Urothelium cell line (cell line): Measurements from ENCODE around the gene HNRNPUL1.

Experiments used
- DNase-seq: peaks from one replicate; pipeline ENCODE4 v3.0.0; 2011; ENCODE audit warnings: low spot score, mixed read lengths
- FAIRE-seq: peaks from 2 replicates; lab custom pipeline; 2011; peaks lifted over from hg19 to GRCh38; lab: Jason Lieb, UNC

Gene HNRNPUL1

DNA sequence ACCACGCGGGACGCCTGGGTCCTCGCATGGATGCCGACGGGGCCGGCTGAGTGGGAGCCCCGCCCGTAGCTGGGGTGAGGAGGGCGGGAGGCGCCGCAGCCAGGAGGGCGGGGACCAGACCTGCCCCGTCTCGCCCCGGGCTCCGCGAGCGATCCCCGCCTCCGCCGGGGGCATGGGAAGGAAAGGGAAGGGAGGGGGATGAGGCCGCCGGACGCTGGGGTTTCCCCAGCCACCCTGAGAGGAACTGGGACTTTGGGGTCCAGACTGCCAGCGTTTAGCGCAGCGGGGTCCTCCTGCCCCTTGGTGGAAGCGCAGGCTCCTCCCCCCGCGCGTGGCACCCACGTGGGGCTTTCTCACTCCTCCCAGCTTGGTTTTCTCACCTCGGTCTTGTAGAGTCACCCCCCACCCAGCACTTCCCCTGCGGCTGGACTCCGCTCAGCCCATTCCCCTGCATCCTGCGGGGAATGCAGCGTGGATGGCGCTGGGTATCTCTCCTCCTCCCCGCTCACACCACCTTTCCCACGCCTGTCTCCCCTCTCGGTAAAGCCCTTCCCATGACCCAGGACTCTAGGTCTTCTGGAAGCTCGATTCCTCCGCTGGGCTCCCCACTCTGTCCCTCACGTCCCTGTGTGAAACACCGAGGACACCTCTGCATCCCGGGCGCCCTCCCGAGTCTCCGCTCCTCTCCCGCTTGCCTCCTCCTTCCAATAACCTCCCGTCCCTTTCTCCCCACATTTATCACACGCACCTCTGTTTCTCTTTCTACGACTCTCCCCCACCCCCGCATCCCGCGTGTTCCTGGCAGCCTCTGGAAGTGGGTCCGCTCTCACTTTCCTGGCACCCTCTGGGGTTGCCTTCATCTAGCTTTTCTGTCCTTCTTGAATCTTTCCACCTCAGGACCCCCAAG is 87.4 kb downstream of the HNRNPUL1 start:
- peak; percentile 20 for FAIRE-seq
- DNase-seq, result peak; percentile 83

- FAIRE-seq (no peak), DNase-seq (no peak)
Observed at GRCh38 chr19:41352279-41352608, 88.1 kb downstream of the HNRNPUL1 start.

GRCh38 chr19:41352609-41353465 is 88.7 kb downstream of the HNRNPUL1 start:
- no peak for FAIRE-seq
- peak; percentile 73 for DNase-seq

GRCh38 chr19:41353466-41354342 is 89.5 kb downstream of the HNRNPUL1 start, which contains the start of gene TGFB1:
Gene TGFB1 (minus strand): TSS chr19:41353922. CDS start chr19:41353044, 878 bp downstream.
- FAIRE-seq (no peak), DNase-seq (peak; percentile 97)

- no peak for DNase-seq
- peak; percentile 23 for FAIRE-seq
Observed at GRCh38 chr19:41354343-41354953, 90.3 kb downstream of the HNRNPUL1 start.

- FAIRE-seq (no peak), DNase-seq (no peak)
Observed at GRCh38 chr19:41355035-41355434, 90.9 kb downstream of the HNRNPUL1 start.

DNA sequence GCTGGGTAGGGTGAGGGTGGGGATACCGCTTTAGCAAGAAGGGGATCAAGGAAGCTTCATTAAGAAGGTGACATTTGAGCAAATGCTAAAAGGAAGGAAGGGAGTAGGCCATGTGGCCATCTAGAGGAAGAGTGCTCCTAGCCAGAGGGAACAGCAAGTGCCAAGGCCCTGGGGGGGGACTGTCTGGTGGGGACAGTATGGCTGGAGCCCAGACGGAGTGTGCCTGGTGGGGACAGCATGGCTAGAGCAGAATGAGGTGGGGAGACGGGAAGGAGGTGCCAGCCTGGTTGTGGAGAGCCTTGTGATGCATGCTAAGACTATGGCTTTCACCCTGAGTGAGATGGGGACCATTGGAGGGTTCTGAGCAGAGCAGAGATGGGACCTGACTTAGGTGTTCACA is 91.6 kb downstream of the HNRNPUL1 start:
- FAIRE-seq, result no peak
- DNase-seq, result no peak

DNA sequence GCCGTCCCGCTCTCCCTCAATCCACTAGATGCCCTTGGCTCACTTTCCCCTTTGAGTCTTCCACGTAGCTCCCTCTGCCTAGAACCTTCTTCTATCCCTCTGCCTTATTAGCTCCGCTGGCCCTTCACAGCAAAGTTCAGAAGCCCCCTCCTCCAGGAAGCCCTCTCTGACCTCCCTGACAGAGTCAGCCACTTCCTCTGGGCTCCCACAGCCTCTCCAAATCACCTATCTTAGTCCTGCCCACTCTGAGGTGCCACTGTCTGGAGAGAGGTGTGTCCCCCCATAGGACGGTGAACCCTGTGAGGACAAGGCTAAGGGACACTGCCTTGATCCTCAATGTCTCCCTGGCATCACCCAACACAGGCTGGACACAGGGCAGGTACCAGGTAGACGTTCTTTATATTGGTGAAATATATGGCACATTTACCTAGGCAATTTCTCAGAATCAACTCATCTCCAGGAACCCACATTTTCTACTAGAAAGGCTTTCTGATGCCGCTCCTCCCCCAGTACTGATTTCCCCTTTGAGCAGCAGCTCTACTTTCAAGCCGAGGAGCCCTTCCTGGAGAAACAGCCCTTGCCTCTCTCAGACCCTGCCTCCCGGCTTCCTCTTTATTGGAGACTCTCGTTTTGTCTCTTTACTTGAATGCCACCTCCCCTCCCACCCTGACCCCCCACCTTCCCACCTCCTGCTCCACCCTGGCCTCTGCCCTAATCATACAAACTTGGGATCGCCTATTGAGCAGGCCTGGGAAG is 93.0 kb downstream of the HNRNPUL1 start:
- DNase-seq (no peak), FAIRE-seq (no peak)
